HepG2 (cell line): Measurements from ENCODE around the gene SDC1. TPM values are rescaled to one million over a fixed set of nuclear protein-coding genes. Genes with fewer than 3 reads are reported as not detected.
A peak's percentile ranks its signal among the peaks of the same experiment; 100 is the strongest.

Experiments
- DR1 ChIP-seq: sonication (generic); formaldehyde crosslinking; IDR thresholded peaks from 2 replicates; pipeline ENCODE4 v1.8.0; 2021; ENCODE audit warnings: mild to moderate bottlenecking, missing genetic modification reagents, inconsistent platforms
- DRAP1 ChIP-seq: IDR thresholded peaks from 2 replicates; pipeline ENCODE4 v1.6.1; 2016; ENCODE audit warnings: missing genetic modification reagents, missing compliant biosample characterization
- EEA1 ChIP-seq: sonication (generic); formaldehyde crosslinking; IDR thresholded peaks from 2 replicates; pipeline ENCODE4 v1.5.1; 2020; ENCODE audit warnings: mild to moderate bottlenecking, missing genetic modification reagents, borderline replicate concordance
- EP300 ChIP-seq, 3 experiments: sonication (generic) in 1 of 3; formaldehyde crosslinking in 1 of 3; IDR thresholded peaks; 2 replicates each; pipeline versions ENCODE4 v1.5.1 to v1.6.1; 2011 to 2020; ENCODE audit warnings: low read depth in 2 of 3, low read length in 2 of 3, borderline replicate concordance in 1 of 3, improper control_type of control experiment in 1 of 3, mild to moderate bottlenecking in 1 of 3, missing genetic modification reagents in 1 of 3, moderate library complexity in 1 of 3
- GLI4 ChIP-seq: sonication (generic); formaldehyde crosslinking; IDR thresholded peaks from 2 replicates; pipeline ENCODE4 v1.5.1; 2020; ENCODE audit warnings: missing genetic modification reagents, mild to moderate bottlenecking, moderate library complexity, borderline replicate concordance
- JUN ChIP-seq: sonication (generic); formaldehyde crosslinking; IDR thresholded peaks from 2 replicates; pipeline ENCODE4 v1.4.0; 2020; ENCODE audit warnings: mild to moderate bottlenecking, missing genetic modification reagents
- KLF12 ChIP-seq: sonication (generic); formaldehyde crosslinking; IDR thresholded peaks from 2 replicates; pipeline ENCODE4 v1.4.0; 2020; ENCODE audit warnings: missing genetic modification reagents, borderline replicate concordance
- KLF15 ChIP-seq: sonication (generic); formaldehyde crosslinking; IDR thresholded peaks from 2 replicates; pipeline ENCODE4 v1.8.1; 2023; ENCODE audit warnings: borderline replicate concordance, mild to moderate bottlenecking, inconsistent platforms, missing genetic modification reagents, mixed read lengths
- LCORL ChIP-seq, 2 experiments: fragments of 450-650 bp in 1 of 2; sonication (generic) in 1 of 2; formaldehyde crosslinking in 1 of 2; IDR thresholded peaks; 2 replicates each; pipeline versions ENCODE4 v1.5.0 to v1.6.1; 2017 to 2020; ENCODE audit warnings: antibody characterized with exemption in 1 of 2, missing genetic modification reagents in 1 of 2
- MED1 ChIP-seq: sonication (generic); formaldehyde crosslinking; IDR thresholded peaks from 2 replicates; pipeline ENCODE4 v1.4.0; 2020; ENCODE audit warnings: missing genetic modification reagents
- SMARCC2 ChIP-seq: fragments of 450-650 bp; IDR thresholded peaks from 2 replicates; pipeline ENCODE4 v1.6.1; 2017; ENCODE audit warnings: antibody characterized with exemption, mild to moderate bottlenecking
- SOX5 ChIP-seq: IDR thresholded peaks from 2 replicates; pipeline ENCODE4 v1.6.1; 2016; ENCODE audit warnings: borderline replicate concordance
- SP4 ChIP-seq: sonication (generic); formaldehyde crosslinking; IDR thresholded peaks from 2 replicates; pipeline ENCODE4 v1.8.1; 2023; ENCODE audit warnings: mild to moderate bottlenecking, missing genetic modification reagents
- SPEN ChIP-seq: sonication (generic); formaldehyde crosslinking; IDR thresholded peaks from 2 replicates; pipeline ENCODE4 v1.5.1; 2020; ENCODE audit warnings: low read depth, mild to moderate bottlenecking, missing genetic modification reagents
- SRF ChIP-seq: IDR thresholded peaks from 2 replicates; pipeline ENCODE4 v1.6.1; 2011; ENCODE audit warnings: mild to moderate bottlenecking, low read depth, low read length, moderate library complexity
- SRSF1 ChIP-seq: fragments of 200-400 bp; formaldehyde crosslinking; optimal IDR thresholded peaks from 2 replicates; pipeline ENCODE3; 2017; ENCODE audit warnings: mild to moderate bottlenecking, low read depth, low read length, moderate library complexity
- TAF1 ChIP-seq: sonication (generic); formaldehyde crosslinking; IDR thresholded peaks from 2 replicates; pipeline ENCODE4 v1.4.0; 2020; ENCODE audit warnings: missing genetic modification reagents
- TCF7 ChIP-seq: sonication (generic); IDR thresholded peaks from 2 replicates; pipeline ENCODE4 v1.6.1; 2016; ENCODE audit warnings: antibody characterized with exemption, low read depth
- YEATS4 ChIP-seq: sonication (generic); formaldehyde crosslinking; IDR thresholded peaks from 2 replicates; pipeline ENCODE4 v1.4.0; 2020; ENCODE audit warnings: missing genetic modification reagents, borderline replicate concordance
- ZBTB7B ChIP-seq: sonication (generic); formaldehyde crosslinking; IDR thresholded peaks from 2 replicates; pipeline ENCODE4 v1.4.0; 2020; ENCODE audit warnings: missing genetic modification reagents
- ZMYM4 ChIP-seq: sonication (generic); formaldehyde crosslinking; IDR thresholded peaks from 2 replicates; pipeline ENCODE4 v1.8.1; 2023; ENCODE audit warnings: mild to moderate bottlenecking, missing genetic modification reagents
- ZNF337 ChIP-seq: sonication (generic); formaldehyde crosslinking; IDR thresholded peaks from 2 replicates; pipeline ENCODE4 v1.5.1; 2020; ENCODE audit warnings: missing genetic modification reagents, low read depth, mild to moderate bottlenecking, borderline replicate concordance
- ZNF574 ChIP-seq: sonication (generic); formaldehyde crosslinking; IDR thresholded peaks from 2 replicates; pipeline ENCODE4 v1.4.0; 2020; ENCODE audit warnings: missing genetic modification reagents
- ZSCAN25 ChIP-seq: sonication (generic); formaldehyde crosslinking; IDR thresholded peaks from 2 replicates; pipeline ENCODE4 v1.8.0; 2022; ENCODE audit warnings: mild to moderate bottlenecking, missing genetic modification reagents
- ZSCAN30 ChIP-seq: sonication (generic); formaldehyde crosslinking; IDR thresholded peaks from 2 replicates; pipeline ENCODE4 v1.5.0; 2020; ENCODE audit warnings: mild to moderate bottlenecking, missing genetic modification reagents
- polyA plus RNA-seq, 8 experiments: library from polyadenylated mRNA; depleted of rRNA in 3 of 8; stranded (reverse) in 7 of 8; unstranded in 1 of 8; fragments of >200 nt; fragmentation: Illumina TruSeq in 4 of 8; extraction: Trizol in 4 of 8; gene quantifications; 2 replicates each; pipeline versions ENCODE4 v1.2.1 to v1.2.3, GENCODE V29; 2011 to 2016; ENCODE audit warnings: low read depth in 4 of 8, missing spikeins in 1 of 8, mixed read lengths in 1 of 8; ENCODE audit not compliant: insufficient read depth in 1 of 8
- total RNA-seq, 5 experiments: library from RNA; depleted of rRNA; stranded (reverse); fragments of >200 nt; fragmentation: Illumina TruSeq; extraction: Trizol; gene quantifications; 2 replicates each; pipeline ENCODE4 v1.2.3, GENCODE V29; 2016; ENCODE audit warnings: low read depth in 1 of 5
- TF ChIP-seq, protein P1 (sequence below): sonication (generic); formaldehyde crosslinking; IDR thresholded peaks from 2 replicates; pipeline ENCODE4 v1.4.0; 2020; ENCODE audit warnings: missing genetic modification reagents, low read depth, mild to moderate bottlenecking, borderline replicate concordance

Gene SDC1
- total and polyA plus RNA-seq, 2 of the 13 experiments (the other 11 are each of a cell fraction or from before 2014, with no cell fraction given) = 108 to 119 TPM

DNA sequence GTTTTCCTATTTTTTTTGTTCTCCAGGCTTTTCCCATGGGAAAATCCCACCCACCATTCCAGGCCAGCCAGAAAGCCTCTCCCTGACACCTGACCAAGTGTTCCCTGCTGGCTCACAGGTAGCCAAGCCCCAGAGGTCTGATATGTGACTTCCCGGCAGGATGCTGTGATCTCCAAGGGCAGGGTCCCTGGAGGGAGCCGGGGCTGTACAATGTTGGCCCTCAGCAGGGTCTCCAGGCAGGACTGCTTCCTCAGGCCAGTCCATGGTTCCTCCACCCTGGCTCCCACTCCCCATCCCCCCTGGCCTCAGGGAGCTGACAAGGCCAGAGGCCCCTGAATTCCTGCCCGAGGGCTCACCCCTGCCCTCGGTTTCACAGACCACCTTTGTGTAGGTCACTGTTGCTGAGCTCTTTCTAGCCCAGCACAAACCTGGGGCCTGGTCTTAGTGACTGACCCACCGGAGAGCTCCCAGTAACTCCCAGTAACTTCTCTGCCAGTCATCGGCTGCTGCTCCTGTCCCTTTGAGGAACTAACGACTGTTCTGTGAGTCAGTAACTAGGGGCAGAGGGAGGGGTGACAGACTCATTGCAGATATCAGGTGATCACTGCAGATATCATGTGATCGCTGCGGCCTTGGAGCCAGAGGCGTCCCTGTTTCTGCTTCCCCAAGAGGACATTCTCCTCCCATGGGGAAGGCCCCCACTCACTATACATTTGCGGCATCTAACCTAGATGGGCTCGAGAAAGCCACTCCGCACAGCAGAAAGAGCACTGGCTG, 38.7 kb downstream of the SDC1 start (continued):
- no peak; the same call in 1 of the 2 replicates for TF ChIP-seq ZNF574 (CRISPR knock-in tag)
- TF ChIP-seq EEA1 (CRISPR knock-in tag) = no peak
- peak; percentile 35; the same call in 1 of the 2 replicates for TF ChIP-seq MED1 (CRISPR knock-in tag)
- peak; percentile 16; the same call in 1 of the 2 replicates for TF ChIP-seq SOX5 (CRISPR knock-in tag)
- TF ChIP-seq YEATS4 (CRISPR knock-in tag) = no peak
- peak; percentile 55 for TF ChIP-seq ZBTB7B (CRISPR knock-in tag)
- peak; percentile 48; the same call in 1 of the 2 replicates for TF ChIP-seq JUN
- TF ChIP-seq KLF15 = no peak
- peak; percentile 27; the same call in 1 of the 2 replicates for TF ChIP-seq ZMYM4
- no peak; the same call in 1 of the 2 replicates for TF ChIP-seq SP4
- no peak for TF ChIP-seq ZSCAN30 (CRISPR knock-in tag)
- peak; percentile 76 for TF ChIP-seq DRAP1 (CRISPR knock-in tag)
- TF ChIP-seq EP300 (IDR thresholded peaks at IDR 0.05; ENCODE audit: low read depth in 2 of 2, low read length in 2 of 2) = peak; percentile 39 to 46; a peak in 2 of 4 replicates
- peak; percentile 22; the same call in 1 of the 2 replicates for TF ChIP-seq EP300 (CRISPR knock-in tag; IDR thresholded peaks at IDR 0.05; ENCODE audit: borderline replicate concordance)
- 0 out of 2 replicates have a peak, but pooled peaks have one; percentile 66 for TF ChIP-seq GLI4 (CRISPR knock-in tag)
- TF ChIP-seq TCF7 = no peak
- TF ChIP-seq KLF12 (CRISPR knock-in tag) = no peak
- TF ChIP-seq ZNF337 (CRISPR knock-in tag) = peak; percentile 30; the same call in 1 of the 2 replicates
- peak; percentile 41; the same call in 1 of the 2 replicates for TF ChIP-seq SPEN
- TF ChIP-seq SRF = no peak
- TF ChIP-seq SRSF1 = peak; percentile 19
- TF ChIP-seq ZSCAN25 = 0 out of 2 replicates have a peak, but pooled peaks have one; percentile 54
- no peak for TF ChIP-seq SMARCC2
- no peak for TF ChIP-seq DR1 (CRISPR knock-in tag)
- TF ChIP-seq, protein P1, sequence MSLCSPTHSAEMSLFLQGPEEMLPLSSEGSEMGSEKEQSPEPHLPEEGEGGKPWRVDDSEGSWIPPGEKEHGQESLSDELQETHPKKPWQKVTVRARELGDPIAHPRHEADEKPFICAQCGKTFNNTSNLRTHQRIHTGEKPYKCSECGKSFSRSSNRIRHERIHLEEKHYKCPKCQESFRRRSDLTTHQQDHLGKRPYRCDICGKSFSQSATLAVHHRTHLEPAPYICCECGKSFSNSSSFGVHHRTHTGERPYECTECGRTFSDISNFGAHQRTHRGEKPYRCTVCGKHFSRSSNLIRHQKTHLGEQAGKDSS = 0 out of 2 replicates have a peak, but pooled peaks have one; percentile 83
- no peak for TF ChIP-seq LCORL (IDR thresholded peaks at IDR 0.05)
- TF ChIP-seq LCORL (CRISPR knock-in tag; IDR thresholded peaks at IDR 0.05) = peak; percentile 23; the same call in 1 of the 2 replicates
- TF ChIP-seq TAF1 (CRISPR knock-in tag) = peak; percentile 63
